Activated CD8-positive, alpha-beta memory T cell treated with anti-CD3 and anti-CD28 coated beads, Interleukin-2, amount 50 U/mL, for 1 hour (primary cell): ENCODE data around the gene MYO15B.

Experiments used
- DNase-seq: peaks from one replicate; pipeline ENCODE4 v3.0.0-alpha.2; 2020; ENCODE audit errors: extremely low read depth

MYO15B gene

GRCh38 chr17:75602644-75603043, 15.0 kb downstream of the MYO15B start:
- no peak for DNase-seq

DNA sequence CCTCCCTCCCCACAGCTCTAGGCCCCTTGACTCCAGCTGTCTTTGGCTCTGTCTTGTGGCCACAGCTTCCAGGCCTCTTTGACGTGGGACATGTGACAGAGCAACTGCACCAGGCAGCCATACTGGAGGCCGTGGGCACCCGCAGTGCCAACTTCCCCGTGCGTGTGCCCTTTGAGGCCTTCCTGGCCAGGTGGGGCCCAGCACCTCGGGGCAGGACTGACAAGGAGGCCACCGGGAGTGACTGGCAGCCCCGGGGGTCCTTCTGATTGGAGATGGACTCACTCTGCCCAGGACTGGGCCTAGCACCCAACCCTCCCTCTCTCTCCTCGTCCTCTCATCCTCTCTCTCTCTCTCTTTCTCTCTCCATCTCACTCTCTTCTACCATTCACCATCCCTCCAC, 15.5 kb downstream of the MYO15B start:
- no peak for DNase-seq

- no peak for DNase-seq
These were observed 16.6 kb downstream of the MYO15B start for GRCh38 chr17:75604034-75604695.

DNA sequence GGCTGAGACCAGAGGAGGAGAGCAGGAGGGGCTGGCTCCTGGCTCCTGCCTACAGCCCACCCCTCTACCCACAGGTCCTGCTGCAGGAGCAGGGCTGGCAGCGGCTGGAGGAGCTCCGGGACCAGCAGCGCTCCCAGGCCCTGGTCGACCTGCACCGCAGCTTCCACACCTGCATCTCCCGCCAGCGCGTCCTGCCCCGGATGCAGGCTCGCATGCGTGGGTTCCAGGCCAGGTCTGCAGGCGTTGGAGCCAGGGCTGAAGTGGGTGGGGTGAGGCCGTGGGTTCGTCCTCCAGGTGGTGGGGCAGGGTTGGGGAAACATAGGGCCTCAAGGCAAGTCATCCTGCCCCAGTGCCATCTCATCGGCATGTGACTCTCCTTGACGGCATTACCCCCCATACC, 18.2 kb downstream of the MYO15B start:
- no peak for DNase-seq

- no peak for DNase-seq
These were observed 19.5 kb downstream of the MYO15B start for GRCh38 chr17:75607086-75607485.

DNA sequence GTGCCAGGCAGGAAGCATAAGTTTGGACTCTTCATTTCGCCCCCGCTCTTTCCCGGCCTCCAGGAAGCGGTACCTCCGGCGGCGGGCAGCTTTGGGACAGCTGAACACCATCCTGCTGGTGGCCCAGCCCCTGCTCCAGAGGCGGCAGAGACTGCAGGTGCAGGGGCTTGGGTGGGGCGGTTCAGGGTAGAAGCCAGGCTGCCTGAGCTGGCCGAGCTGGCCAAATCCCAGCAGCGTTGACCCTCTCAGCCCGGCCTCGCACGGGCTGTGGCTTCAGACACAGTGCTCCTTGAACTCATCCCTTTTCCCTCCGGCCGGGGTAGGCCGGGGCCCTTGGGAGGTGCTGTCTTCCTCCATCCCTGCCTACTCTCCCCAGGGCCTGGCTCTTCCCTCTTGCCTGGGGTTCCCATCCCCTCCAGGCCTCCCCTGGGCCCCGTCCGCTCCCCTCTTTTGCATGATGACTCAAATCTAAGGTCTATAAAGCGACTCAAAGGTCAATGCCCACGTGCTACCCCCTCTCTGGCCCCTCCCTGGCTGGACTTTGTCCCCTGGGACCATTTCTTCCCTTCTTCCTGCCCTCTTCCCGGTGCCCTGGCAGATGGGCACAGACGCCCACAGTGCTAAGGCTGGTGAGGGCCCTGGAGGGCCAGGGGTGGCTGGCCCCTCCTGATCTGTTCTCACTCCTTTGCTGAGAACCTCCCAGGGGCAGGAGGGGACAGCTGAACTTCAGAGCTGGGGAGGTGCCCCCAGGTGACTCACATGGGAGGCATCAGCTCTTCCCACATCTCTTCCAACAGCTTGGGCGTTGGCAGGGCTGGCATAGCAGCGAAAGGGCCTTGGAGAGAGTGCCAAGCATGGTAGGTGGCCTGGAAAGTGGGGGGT, 22.7 kb downstream of the MYO15B start:
- DNase-seq, result no peak

DNA sequence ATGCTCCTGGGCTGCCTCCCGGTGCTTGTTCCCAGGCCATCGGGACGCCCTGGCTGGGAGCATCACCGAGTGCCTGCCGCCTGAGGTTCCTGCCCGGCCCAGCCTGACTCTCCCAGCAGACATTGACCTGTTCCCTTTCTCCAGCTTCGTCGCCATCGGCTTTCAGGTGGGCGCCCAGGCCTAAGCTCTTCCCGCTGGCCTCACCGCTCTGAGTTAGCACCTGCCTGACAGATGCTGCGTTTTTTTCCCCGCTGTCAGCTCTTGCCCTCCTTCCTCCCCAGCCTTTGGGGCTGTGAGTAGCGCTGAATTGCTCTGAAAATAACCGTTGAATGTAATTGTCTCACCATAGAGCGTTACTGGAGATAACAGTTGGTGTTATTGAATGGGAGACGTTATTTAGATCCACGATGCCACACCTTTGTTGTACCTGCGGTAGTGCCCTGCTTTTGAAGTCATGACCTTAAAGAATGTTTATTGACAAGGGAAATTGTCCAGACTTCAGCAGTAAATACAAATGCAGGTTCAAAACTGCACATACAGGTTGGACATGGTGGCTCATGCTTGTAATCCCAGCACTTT, 24.3 kb downstream of the MYO15B start:
- no peak for DNase-seq

GRCh38 chr17:75612906-75613626, 25.5 kb downstream of the MYO15B start:
- DNase-seq, result no peak

GRCh38 chr17:75614006-75614405, 26.4 kb downstream of the MYO15B start:
- DNase-seq, result no peak

GRCh38 chr17:75614556-75615270, 27.1 kb downstream of the MYO15B start:
- no peak for DNase-seq

DNA sequence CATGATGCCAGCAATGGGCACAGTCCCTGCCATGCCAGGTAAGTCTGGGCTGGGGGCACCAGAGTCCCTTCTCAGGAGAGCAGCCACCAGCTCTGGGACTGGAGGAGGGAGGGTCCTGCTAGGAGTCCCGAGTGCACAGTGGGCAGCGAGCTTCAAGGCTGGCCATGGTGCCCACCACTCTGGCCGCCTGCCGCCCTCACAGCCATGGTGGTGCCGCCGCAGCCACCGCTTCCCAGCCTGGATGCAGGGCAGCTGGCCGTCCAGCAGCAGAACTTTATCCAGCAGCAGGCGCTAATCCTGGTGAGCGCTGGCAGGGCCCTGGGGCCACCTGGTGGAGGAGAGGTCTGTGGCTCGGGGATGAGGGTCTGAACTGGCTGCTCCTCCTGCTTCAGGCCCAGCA, 27.7 kb downstream of the MYO15B start:
- DNase-seq, result no peak

DNA sequence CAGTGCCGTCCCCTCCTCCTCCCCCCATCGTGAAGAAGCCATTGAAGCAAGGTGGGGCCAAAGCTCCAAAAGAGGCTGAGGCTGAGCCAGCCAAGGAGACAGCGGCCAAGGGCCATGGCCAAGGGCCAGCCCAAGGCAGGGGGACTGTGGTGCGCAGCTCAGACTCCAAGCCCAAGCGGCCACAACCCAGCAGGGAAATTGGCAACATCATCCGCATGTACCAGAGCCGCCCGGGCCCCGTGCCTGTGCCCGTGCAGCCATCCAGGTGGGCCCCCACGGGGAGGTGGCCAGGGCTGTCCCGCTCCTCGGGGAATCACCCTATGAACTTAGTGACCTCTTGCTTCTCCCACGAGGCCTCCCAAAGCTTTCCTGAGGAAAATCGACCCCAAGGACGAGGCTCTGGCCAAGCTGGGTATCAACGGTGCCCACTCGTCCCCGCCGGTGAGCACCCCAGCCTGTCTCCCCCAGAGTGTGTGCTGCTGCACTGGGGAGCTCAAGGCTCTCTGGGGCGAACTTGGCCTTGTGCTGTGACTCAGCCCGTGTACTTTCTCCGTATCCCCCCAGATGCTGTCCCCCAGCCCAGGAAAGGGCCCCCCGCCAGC, 29.0 kb downstream of the MYO15B start:
- no peak for DNase-seq

DNA sequence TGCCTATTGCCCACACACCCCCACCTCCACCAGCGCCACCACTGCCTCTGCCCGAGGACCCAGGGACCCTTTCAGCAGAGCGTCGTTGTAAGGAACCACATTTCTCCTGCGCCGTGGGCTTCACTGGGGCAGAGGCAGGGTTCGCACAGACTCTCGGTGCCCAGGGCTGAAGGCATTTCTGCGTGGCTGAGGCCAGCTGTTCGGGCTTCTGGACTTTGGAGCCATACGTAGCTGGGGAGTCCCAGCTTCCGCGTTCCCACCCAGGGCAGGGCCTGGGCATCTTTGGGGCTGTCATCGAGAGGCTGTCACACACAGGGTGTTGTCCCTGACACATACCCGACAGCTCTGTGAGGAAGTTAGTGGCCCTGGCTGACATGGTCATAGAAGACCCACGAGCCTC, 29.6 kb downstream of the MYO15B start:
- DNase-seq, result no peak

GRCh38 chr17:75617675-75618074, 30.1 kb downstream of the MYO15B start:
- DNase-seq, result no peak

DNA sequence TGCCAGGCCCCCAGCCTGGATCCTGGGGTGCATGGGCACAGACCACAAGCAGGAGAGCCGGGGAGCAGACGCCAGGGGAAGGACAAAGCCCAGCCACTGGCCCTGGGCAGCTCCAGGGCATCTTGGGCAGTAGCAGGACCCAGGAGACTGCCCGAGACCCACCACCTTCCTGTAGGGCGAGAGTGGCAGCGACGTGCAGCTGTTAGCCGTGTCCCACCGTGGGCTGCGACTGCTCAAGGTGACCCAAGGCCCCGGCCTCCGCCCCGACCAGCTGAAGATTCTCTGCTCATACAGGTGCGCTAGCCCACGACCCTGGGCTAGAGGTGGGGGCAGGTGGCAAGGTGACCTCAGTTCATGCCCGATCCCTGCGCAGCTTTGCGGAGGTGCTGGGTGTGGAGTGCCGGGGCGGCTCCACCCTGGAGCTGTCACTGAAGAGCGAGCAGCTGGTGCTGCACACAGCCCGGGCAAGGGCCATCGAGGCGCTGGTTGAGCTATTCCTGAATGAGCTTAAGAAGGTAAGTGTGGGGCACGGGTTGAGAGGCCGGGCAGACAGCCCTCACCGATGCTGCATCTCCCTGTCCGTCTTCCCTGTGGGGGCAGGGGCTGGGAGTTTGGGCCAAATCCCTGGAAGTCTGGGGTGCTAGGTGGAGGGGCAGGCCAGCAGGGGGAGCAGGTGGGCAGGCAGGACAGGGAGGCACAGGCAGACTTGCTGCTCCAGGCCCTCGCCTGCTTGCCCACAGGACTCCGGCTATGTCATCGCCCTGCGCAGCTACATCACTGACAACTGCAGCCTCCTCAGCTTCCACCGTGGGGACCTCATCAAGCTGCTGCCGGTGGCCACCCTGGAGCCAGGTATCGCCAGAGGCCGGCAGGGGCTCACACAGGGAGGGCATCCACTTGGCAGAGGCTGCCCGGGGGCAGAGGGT, 32.2 kb downstream of the MYO15B start:
- no peak for DNase-seq

DNA sequence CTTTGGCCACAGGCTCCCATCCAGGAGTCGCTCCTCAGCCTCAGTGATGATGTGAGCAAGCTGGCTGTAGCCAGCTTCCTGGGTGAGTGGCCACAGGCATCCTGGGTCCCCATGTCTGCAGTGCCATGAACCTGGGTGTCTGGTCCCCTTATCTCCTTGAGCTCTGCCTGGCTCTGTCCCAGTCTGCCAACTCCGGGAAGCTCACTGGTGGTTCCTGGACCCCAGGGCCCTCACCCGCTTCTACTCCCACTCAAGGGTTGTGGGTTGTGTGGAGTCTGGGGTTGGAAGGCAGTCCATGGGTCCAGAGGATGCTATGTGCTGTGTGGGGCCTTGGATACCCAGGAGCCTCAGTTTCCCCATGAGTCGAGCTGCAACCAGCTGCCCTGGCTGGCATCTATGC, 33.9 kb downstream of the MYO15B start:
- DNase-seq, result no peak

DNA sequence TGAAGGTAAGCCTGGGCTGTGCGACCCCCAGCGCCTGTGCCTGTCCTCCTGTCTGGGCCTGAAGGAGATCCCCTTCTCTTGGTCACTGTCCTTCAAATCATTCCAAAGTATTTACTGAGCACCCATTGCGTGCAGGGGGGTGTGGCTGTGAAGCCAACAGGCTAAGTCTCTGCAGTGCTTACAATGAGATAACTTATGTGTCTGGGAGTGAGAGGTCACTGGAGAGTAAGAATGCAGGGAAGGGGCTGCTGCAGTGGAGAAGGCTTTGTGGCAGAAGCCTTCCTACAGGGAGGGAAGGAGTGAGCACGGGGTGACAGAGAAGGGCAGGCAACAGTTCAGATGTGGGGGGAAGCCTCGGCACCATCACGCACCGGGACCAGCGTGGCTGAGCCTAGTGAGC, 34.5 kb downstream of the MYO15B start:
- no peak for DNase-seq

GRCh38 chr17:75622771-75623273, 35.2 kb downstream of the MYO15B start:
- no peak for DNase-seq

DNA sequence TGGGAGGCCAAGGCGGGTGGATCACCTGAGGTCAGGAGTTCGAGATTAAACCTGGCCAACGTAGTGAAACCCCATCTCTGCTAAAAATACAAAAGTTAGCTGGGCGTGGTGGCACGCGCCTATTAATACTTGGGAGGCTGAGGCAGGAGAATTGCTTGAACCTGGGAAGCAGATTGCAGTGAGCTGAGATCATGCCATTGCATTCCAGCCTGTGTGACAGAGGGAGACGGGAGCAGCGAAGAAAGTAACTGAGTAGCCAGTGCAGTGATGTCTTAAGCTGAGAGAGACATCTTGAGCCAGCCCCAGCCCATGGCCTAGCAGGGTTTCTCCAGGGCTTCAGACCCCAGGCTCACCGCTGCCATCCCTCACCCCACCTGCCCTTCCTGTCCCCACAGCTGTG, 35.8 kb downstream of the MYO15B start:
- no peak for DNase-seq

GRCh38 chr17:75624021-75624420, 36.4 kb downstream of the MYO15B start:
- no peak for DNase-seq
